SK-N-SH treated with all-trans-retinoic acid at 6 μM for 48 hours (cell line): ENCODE results near the gene LURAP1L.
"Not testable (repeated sequence)": the region's sequence is repeated elsewhere in the genome, so short reads cannot be mapped to it uniquely, and the experiment has no call there.

ENCODE experiments used
- ATAC-seq: fragments of 200-7000 bp; cut with Tn5 transposase; 3 replicates; pipeline ENCODE4 v1.9.1; 2020; ENCODE audit warnings: mild to moderate bottlenecking, moderate library complexity
- CSRNP3 ChIP-seq: fragments of 250-450 bp; sonication (Bioruptor Pico); IDR thresholded peaks from 2 replicates; pipeline ENCODE4 v1.5.1; 2021; ENCODE audit warnings: mild to moderate bottlenecking, moderate library complexity
- GLIS3 ChIP-seq: fragments of 250-450 bp; sonication (Bioruptor Pico); IDR thresholded peaks from 2 replicates; pipeline ENCODE4 v1.5.0; 2020; ENCODE audit warnings: mild to moderate bottlenecking, moderate library complexity
- ISL1 ChIP-seq: fragments of 250-450 bp; sonication (Bioruptor Pico); IDR thresholded peaks from 2 replicates; pipeline ENCODE4 v2.1.2; 2022; ENCODE audit warnings: mild to moderate bottlenecking, moderate library complexity
- TCF4 ChIP-seq: fragments of 250-450 bp; sonication (Bioruptor Pico); IDR thresholded peaks from 2 replicates; pipeline ENCODE4 v1.8.0; 2021; ENCODE audit warnings: mild to moderate bottlenecking, moderate library complexity, borderline replicate concordance
- TF ChIP-seq, protein P1 (sequence below): fragments of 250-450 bp; sonication (Bioruptor Pico); IDR thresholded peaks from 2 replicates; pipeline ENCODE4 v1.5.0; 2020; ENCODE audit warnings: mild to moderate bottlenecking, moderate library complexity

The LURAP1L gene

GRCh38 chr9:12863618-12864017 lies 88.8 kb downstream of the LURAP1L start:
- no peak for ATAC-seq
- TF ChIP-seq TCF4 (CRISPR knock-in tag) (peak; percentile 96), CSRNP3 (CRISPR knock-in tag) (0 out of 2 replicates have a peak, but pooled peaks have one; percentile 45), ISL1 (CRISPR knock-in tag) (no peak), GLIS3 (CRISPR knock-in tag) (no peak)
- TF ChIP-seq, protein P1, sequence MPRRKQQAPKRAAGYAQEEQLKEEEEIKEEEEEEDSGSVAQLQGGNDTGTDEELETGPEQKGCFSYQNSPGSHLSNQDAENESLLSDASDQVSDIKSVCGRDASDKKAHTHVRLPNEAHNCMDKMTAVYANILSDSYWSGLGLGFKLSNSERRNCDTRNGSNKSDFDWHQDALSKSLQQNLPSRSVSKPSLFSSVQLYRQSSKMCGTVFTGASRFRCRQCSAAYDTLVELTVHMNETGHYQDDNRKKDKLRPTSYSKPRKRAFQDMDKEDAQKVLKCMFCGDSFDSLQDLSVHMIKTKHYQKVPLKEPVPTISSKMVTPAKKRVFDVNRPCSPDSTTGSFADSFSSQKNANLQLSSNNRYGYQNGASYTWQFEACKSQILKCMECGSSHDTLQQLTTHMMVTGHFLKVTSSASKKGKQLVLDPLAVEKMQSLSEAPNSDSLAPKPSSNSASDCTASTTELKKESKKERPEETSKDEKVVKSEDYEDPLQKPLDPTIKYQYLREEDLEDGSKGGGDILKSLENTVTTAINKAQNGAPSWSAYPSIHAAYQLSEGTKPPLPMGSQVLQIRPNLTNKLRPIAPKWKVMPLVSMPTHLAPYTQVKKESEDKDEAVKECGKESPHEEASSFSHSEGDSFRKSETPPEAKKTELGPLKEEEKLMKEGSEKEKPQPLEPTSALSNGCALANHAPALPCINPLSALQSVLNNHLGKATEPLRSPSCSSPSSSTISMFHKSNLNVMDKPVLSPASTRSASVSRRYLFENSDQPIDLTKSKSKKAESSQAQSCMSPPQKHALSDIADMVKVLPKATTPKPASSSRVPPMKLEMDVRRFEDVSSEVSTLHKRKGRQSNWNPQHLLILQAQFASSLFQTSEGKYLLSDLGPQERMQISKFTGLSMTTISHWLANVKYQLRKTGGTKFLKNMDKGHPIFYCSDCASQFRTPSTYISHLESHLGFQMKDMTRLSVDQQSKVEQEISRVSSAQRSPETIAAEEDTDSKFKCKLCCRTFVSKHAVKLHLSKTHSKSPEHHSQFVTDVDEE (CRISPR knock-in tag): peak; percentile 77

- not testable (repeated sequence) for ATAC-seq
These were observed 90.6 kb downstream of the LURAP1L start for GRCh38 chr9:12865380-12865779.
